Measurements from ENCODE around the gene TFB1M. TPM values are rescaled to one million over a fixed set of nuclear protein-coding genes. Genes with fewer than 3 reads are reported as not detected.
A peak's percentile ranks its signal among the peaks of the same experiment; 100 is the strongest.

Gene TFB1M
- 78.0 and 128 TPM in 2 replicates for total RNA-seq (2011; cell fraction: chromatin; rRNA removed; ENCODE audit: low replicate concordance)
- total RNA-seq (2011; cell fraction: nucleolus; rRNA removed): 43.4 and 57.8 TPM in 2 replicates
- 59.3 and 74.2 TPM in 2 replicates for total RNA-seq (2011; cell fraction: nucleoplasm; rRNA removed)
- total RNA-seq (2014; rRNA removed) (34.5 and 34.6 TPM in 2 replicates), total RNA-seq (2014; rRNA removed; fragmentation: Illumina TruSeq; extraction: Trizol) (48.8 and 52.4 TPM in 2 replicates), total RNA-seq (2015; rRNA removed; fragmentation: Illumina TruSeq; extraction: Trizol) (36.8 and 42.8 TPM in 2 replicates), total RNA-seq (2021) (35.6 and 50.7 TPM in 2 replicates), polyA plus RNA-seq (2011; rRNA removed) (32.8 and 40.4 TPM in 2 replicates), polyA plus RNA-seq (2014; fragmentation: Illumina TruSeq; extraction: Trizol) (34.6 and 39.7 TPM in 2 replicates), polyA plus RNA-seq (2014; fragmentation: Nextera tagmentation; extraction: Ambion mirVana) (100 to 1,000 TPM; 129 to 145 TPM), polyA plus RNA-seq (2014; rRNA removed) (36.6 and 37.6 TPM in 2 replicates), polyA minus RNA-seq (2011; rRNA and poly(A)+ RNA removed) (55.1 and 57.5 TPM in 2 replicates), Bru-seq, nascent RNA (percentile 89 among the genes with signal in this experiment), BruChase-seq, experiment 1, labeled RNA remaining after a 2-hour chase (percentile 89 among the genes with signal in this experiment), BruChase-seq, experiment 2, labeled RNA remaining after a 6-hour chase (percentile 87 among the genes with signal in this experiment)
- 18.9 and 23.9 TPM in 2 replicates for polyA plus RNA-seq (2011; cell fraction: cytosol; rRNA removed)
- 50.5 and 51.9 TPM in 2 replicates for polyA plus RNA-seq (2011; cell fraction: nucleus; rRNA removed)
- 19.3 and 23.7 TPM in 2 replicates for polyA plus RNA-seq (2012)
- 17.5 and 20.9 TPM in 2 replicates for polyA minus RNA-seq (2011; cell fraction: cytosol; rRNA and poly(A)+ RNA removed)
- polyA minus RNA-seq (2011; cell fraction: nucleus; rRNA and poly(A)+ RNA removed): 80.4 and 104 TPM in 2 replicates
- long read RNA-seq, experiment 1, transcript TFB1M-201 (7 exons, 1,424 nt): major isoform, 101 of 221 reads
- long read RNA-seq, experiment 1, partial matches to known transcripts: 53 of 221 reads
- long read RNA-seq, experiment 1, other reads (novel, unspliced or antisense): 67 of 221 reads
- long read RNA-seq, experiment 2, transcript TFB1M-201 (7 exons, 1,424 nt): major isoform, 22 of 30 reads
- long read RNA-seq, experiment 2, partial matches to known transcripts: 4 of 30 reads
- long read RNA-seq, experiment 2, other reads (novel, unspliced or antisense): 4 of 30 reads
- long read RNA-seq, experiment 3, transcript TFB1M-201 (7 exons, 1,424 nt): major isoform, 48 of 56 reads
- long read RNA-seq, experiment 3, partial matches to known transcripts: 5 of 56 reads
- long read RNA-seq, experiment 3, other reads (novel, unspliced or antisense): 3 of 56 reads

DNA sequence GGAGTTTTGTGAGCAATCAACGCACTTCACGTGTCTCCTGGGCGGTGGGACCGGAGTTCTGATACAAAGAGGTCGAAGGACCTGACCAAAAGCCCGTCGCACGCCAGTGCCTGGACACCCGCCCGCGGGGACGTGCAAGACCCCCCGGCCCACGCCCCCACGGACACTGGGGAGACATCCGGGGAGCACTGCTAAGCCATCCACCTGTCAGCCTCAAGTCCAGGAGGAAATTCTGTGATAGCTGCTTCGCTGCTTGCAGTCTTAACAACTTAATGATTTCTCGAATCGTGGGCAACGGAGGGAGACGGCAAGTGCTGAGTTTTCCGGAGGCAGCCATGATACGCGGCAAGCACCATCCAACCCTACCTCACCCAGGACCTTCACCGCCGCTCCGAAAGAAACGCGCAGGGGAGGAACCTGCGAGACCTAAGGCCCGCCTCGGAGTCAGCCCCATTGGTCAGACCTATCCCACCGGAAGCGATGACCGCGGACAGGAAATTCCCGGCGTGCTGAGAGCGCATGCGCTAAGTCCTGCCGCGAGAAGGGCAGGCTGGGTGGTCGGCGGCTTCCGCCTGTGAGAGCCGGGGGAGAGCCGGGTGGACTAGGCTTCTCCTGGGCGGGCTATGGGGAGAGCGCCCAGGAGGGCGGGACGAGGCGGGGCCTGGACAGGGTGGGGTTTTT lies at the start of gene TFB1M:
TFB1M (minus strand) TSS at position 393 of the 681 bp plus-strand sequence; CDS start at position 337, 56 bp downstream.
- Histone ChIP-seq H3K9ac (ENCODE audit: insufficient read depth in 1 of 2, low read depth in 2 of 2, low read length in 2 of 2) (peak within 1 kb of the TSS; percentile 88 to 99), H3K9me1 (ENCODE audit: control insufficient read depth, insufficient read depth, low read length) (no peaks in the 10 kb centered on the region), H4K20me1 (replicated peaks; ENCODE audit: control insufficient read depth, insufficient read depth, low read length) (no peaks in the 10 kb centered on the region), H3K9me3 (replicated peaks; ENCODE audit: control insufficient read depth, insufficient read depth, low read depth, low read length) (no peaks in the 10 kb centered on the region), H2AFZ (ENCODE audit: low read depth, low read length) (peak within 1 kb of the TSS; percentile 98), H3K4me3 (peak within 1 kb of the TSS; percentile 88), H3K4me1 (replicated peaks in 1 of 2; ENCODE audit: control insufficient read depth in 2 of 2, insufficient read depth in 2 of 2, low read length in 2 of 2) (peaks cover 4 to 7% of the 10 kb centered on the region in 2 experiments; a peak in 3 of 5 replicates), H3K36me3 (ENCODE audit: control insufficient read depth, insufficient read depth, low read length) (peaks cover 36% of the 10 kb centered on the region), H3K4me2 (ENCODE audit: insufficient read depth, low read length) (peak within 1 kb of the TSS; percentile 94), H3K27me3 (ENCODE audit: control insufficient read depth in 2 of 2, insufficient read depth in 2 of 2, low read length in 2 of 2) (no peaks in the 10 kb centered on the region), H3K27ac (ENCODE audit: extremely low read depth, low read depth, low read length) (peak within 1 kb of the TSS; percentile 94), H3K79me2 (ENCODE audit: control insufficient read depth, insufficient read depth, low read length) (peaks cover 24% of the 10 kb centered on the region)
- peak; percentile 95 to 100 (median 96) for DNase-seq (ENCODE audit: extremely low read depth in 1 of 4, low spot score in 3 of 4)
- in situ Hi-C loops (cut with MboI): loop anchor here (25.0 kb wide), 1 partner anchor 1873 kb away; no protein-coding TSS in a partner anchor
- WGBS (ENCODE audit: insufficient coverage, low coverage, missing lambda C conversion rate): under 1% methylated on average over 52 of the region's 52 CpGs
- BruUV-seq (replicated peaks): TSS peak; percentile 76
- POLR2A ChIA-PET: interaction anchor here (0.6 to 1.4 kb wide), 5 partner anchors 7 to 405 kb away, joined by 3 to 6 read pairs (median 4); no protein-coding TSS in a partner anchor
- FAIRE-seq: peak; percentile 97
- peak; percentile 98 for ATAC-seq
- intact Hi-C loops (cut with micrococcal nuclease): loop anchor here (5.0 to 10.0 kb wide), 2 partner anchors 637 to 1371 kb away; no protein-coding TSS in a partner anchor
- CTCF ChIA-PET (ENCODE audit: low intra/inter-chr PET ratio): no interaction called here
- TF ChIP-seq BCL6 (CRISPR knock-in tag; IDR thresholded peaks at IDR 0.05) (no peak), ZNF23 (CRISPR knock-in tag; IDR thresholded peaks at IDR 0.05) (no peak), RNF219 (CRISPR knock-in tag; IDR thresholded peaks at IDR 0.05) (no peak), HDGF (IDR thresholded peaks at IDR 0.05) (0 out of 2 replicates have a peak, but pooled peaks have one; percentile 6), C11orf30 (IDR thresholded peaks at IDR 0.05; ENCODE audit: low read depth) (no peak), ZNF146 (CRISPR knock-in tag; IDR thresholded peaks at IDR 0.05; ENCODE audit: unreplicated experiment) (no peak), ZNF197 (CRISPR knock-in tag; IDR thresholded peaks at IDR 0.05; ENCODE audit: low read depth) (no peak), ZNF76 (CRISPR knock-in tag; IDR thresholded peaks at IDR 0.05; ENCODE audit: borderline replicate concordance) (no peak), PBX2 (CRISPR knock-in tag; IDR thresholded peaks at IDR 0.05; ENCODE audit: low read depth) (no peak), PBX2 (tag; conservative IDR thresholded peaks at IDR 0.05; ENCODE audit: low read depth) (no peak)
